HEK293 (cell line): ENCODE data around the gene GRP.

Experiments used
- BCL11B ChIP-seq: fragments of 450-650 bp; formaldehyde crosslinking; IDR thresholded peaks from 2 replicates; pipeline ENCODE4 v1.5.1; 2016; ENCODE audit warnings: low read depth, missing biosample characterization, missing genetic modification characterization
- CTCF ChIP-seq: fragments of 450-650 bp; formaldehyde crosslinking; IDR thresholded peaks from 2 replicates; pipeline ENCODE4 v1.5.1; 2016; ENCODE audit warnings: missing biosample characterization, missing genetic modification characterization
- KLF9 ChIP-seq: fragments of 450-650 bp; formaldehyde crosslinking; IDR thresholded peaks from 2 replicates; pipeline ENCODE4 v1.5.1; 2016; ENCODE audit warnings: missing biosample characterization, missing genetic modification characterization, low read depth
- REPIN1 ChIP-seq: fragments of 450-650 bp; formaldehyde crosslinking; IDR thresholded peaks from 2 replicates; pipeline ENCODE4 v1.5.1; 2017; ENCODE audit warnings: missing biosample characterization, missing genetic modification characterization, low read depth
- SALL2 ChIP-seq: fragments of 450-650 bp; formaldehyde crosslinking; IDR thresholded peaks from 2 replicates; pipeline ENCODE4 v1.5.0; 2017; ENCODE audit warnings: missing biosample characterization, mild to moderate bottlenecking, missing genetic modification characterization, borderline replicate concordance
- ZBTB8A ChIP-seq: fragments of 450-650 bp; formaldehyde crosslinking; IDR thresholded peaks from 2 replicates; pipeline ENCODE4 v1.5.1; 2016; ENCODE audit warnings: missing biosample characterization, missing genetic modification characterization
- ZFP41 ChIP-seq: fragments of 450-650 bp; formaldehyde crosslinking; IDR thresholded peaks from 2 replicates; pipeline ENCODE4 v1.5.1; 2016; ENCODE audit warnings: missing biosample characterization, missing genetic modification characterization, borderline replicate concordance
- ZNF248 ChIP-seq: fragments of 450-650 bp; formaldehyde crosslinking; IDR thresholded peaks from 2 replicates; pipeline ENCODE4 v1.5.1; 2017; ENCODE audit warnings: missing biosample characterization, missing genetic modification characterization
- ZNF274 ChIP-seq, 2 experiments: fragments of 200-500 bp in 1 of 2; fragments of 450-650 bp in 1 of 2; sonication (Bioruptor generic) in 1 of 2; formaldehyde crosslinking in 1 of 2; IDR thresholded peaks; 2 replicates each; pipeline versions ENCODE4 v1.5.1 to v1.6.1; 2014 to 2016; ENCODE audit warnings: borderline replicate concordance in 1 of 2, inconsistent platforms in 1 of 2, low read length in 1 of 2, missing biosample characterization in 1 of 2, missing genetic modification characterization in 1 of 2
- ZNF350 ChIP-seq: fragments of 450-650 bp; formaldehyde crosslinking; IDR thresholded peaks from 2 replicates; pipeline ENCODE4 v1.5.0; 2017; ENCODE audit warnings: missing biosample characterization, mild to moderate bottlenecking, missing genetic modification characterization
- ZNF404 ChIP-seq: fragments of 450-650 bp; formaldehyde crosslinking; IDR thresholded peaks from 2 replicates; pipeline ENCODE4 v1.5.1; 2017; ENCODE audit warnings: missing biosample characterization, missing genetic modification characterization
- ZNF501 ChIP-seq: fragments of 450-650 bp; formaldehyde crosslinking; IDR thresholded peaks from 2 replicates; pipeline ENCODE4 v1.5.1; 2016; ENCODE audit warnings: missing biosample characterization, missing genetic modification characterization

- TF ChIP-seq CTCF (tag by site-specific recombination) (peak; percentile 48; the same call in 1 of the 2 replicates), ZNF501 (tag by site-specific recombination) (no peak), REPIN1 (tag by site-specific recombination) (no peak), ZNF350 (no peak), ZFP41 (no peak), ZNF404 (tag by site-specific recombination) (no peak), ZNF274 (IDR thresholded peaks at IDR 0.05; ENCODE audit: low read length) (no peak), ZNF274 (tag by site-specific recombination; IDR thresholded peaks at IDR 0.05; ENCODE audit: borderline replicate concordance) (no peak), SALL2 (no peak), KLF9 (tag by site-specific recombination) (no peak), ZBTB8A (no peak), BCL11B (no peak), ZNF248 (tag by site-specific recombination) (no peak)
These were observed 29.3 kb downstream of the GRP start for GRCh38 chr18:59249199-59249774.
